HepG2 (cell line): Measurements from ENCODE around the gene TP53BP2. TPM values are rescaled to one million over a fixed set of nuclear protein-coding genes. Genes with fewer than 3 reads are reported as not detected.

Experiments used
- ATAC-seq: fragments of 200-7000 bp; cut with Tn5 transposase; 3 replicates; pipeline ENCODE4 v1.9.1; 2020; ENCODE audit warnings: mild to moderate bottlenecking, moderate library complexity
- BruUV-seq: library from RNA; stranded (reverse); fragments of 400-500 nt; replicated peaks from 2 replicates; lab custom pipeline; 2021; lab: Mats Ljungman, UMichigan
- CTCF ChIA-PET: fragments of 300-600 bp; formaldehyde crosslinking; extraction: SDS; loops from one replicate; lab custom pipeline; 2021; ENCODE audit warnings: low total read pairs, inconsistent platforms, low intra/inter-chr PET ratio; lab: Yijun Ruan, JAX
- POLR2A ChIA-PET: fragments of 350-600 bp; sonication (Branson Sonifier 250); formaldehyde crosslinking; loops from one replicate; lab custom pipeline; 2020; ENCODE audit warnings: antibody characterized with exemption, inconsistent platforms; lab: Yijun Ruan, JAX
- DNase-seq: peaks from one replicate; pipeline ENCODE4 v3.0.0-alpha.2; 2015; ENCODE audit warnings: low spot score
- FAIRE-seq: peaks from 3 replicates; lab custom pipeline; 2011; peaks lifted over from hg19 to GRCh38; lab: Jason Lieb, UNC
- H2AFZ ChIP-seq: one replicate; pipeline ENCODE4 v1.6.1; 2011; ENCODE audit warnings: low read length, inconsistent platforms
- H3K27ac ChIP-seq: fragments of 300-600 bp; 3 replicates; pipeline ENCODE4 v1.8.0; 2011; ENCODE audit warnings: mixed run types, mild to moderate bottlenecking, mixed read lengths, low read length, inconsistent platforms; ENCODE audit not compliant: insufficient read depth; ENCODE audit errors: extremely low read length
- H3K27me3 ChIP-seq, 2 experiments: fragments of 200-600 bp in 1 of 2; 2 replicates in 1 of 2; 3 replicates in 1 of 2; pipeline versions ENCODE4 v1.6.0 to v1.8.0; 2011; ENCODE audit warnings: low read length in 2 of 2, mild to moderate bottlenecking in 2 of 2, moderate library complexity in 2 of 2, inconsistent platforms in 1 of 2; ENCODE audit not compliant: insufficient read depth in 2 of 2, control insufficient read depth in 1 of 2
- H3K36me3 ChIP-seq, 2 experiments: fragments of 200-600 bp in 1 of 2; replicated peaks in 1 of 2; 2 replicates in 1 of 2; 3 replicates in 1 of 2; pipeline versions ENCODE4 v1.5.1 to v1.8.0; 2011; ENCODE audit warnings: low read length in 2 of 2, inconsistent platforms in 1 of 2; ENCODE audit not compliant: insufficient read depth in 2 of 2, control insufficient read depth in 1 of 2
- H3K4me1 ChIP-seq: 2 replicates; pipeline ENCODE4 v1.5.1; 2012; ENCODE audit warnings: low read length, inconsistent platforms; ENCODE audit not compliant: insufficient read depth
- H3K4me2 ChIP-seq: 2 replicates; pipeline ENCODE4 v1.6.0; 2011; ENCODE audit warnings: low read depth, low read length, inconsistent platforms
- H3K4me3 ChIP-seq, 3 experiments: fragments of 200-600 bp in 1 of 3; sonication (generic), shearing (Covaris generic) in 1 of 3; replicated peaks in 1 of 3; 2 replicates each; pipeline ENCODE4 v1.5.1; 2011 to 2016; ENCODE audit warnings: low read length in 3 of 3, inconsistent platforms in 2 of 3, low read depth in 2 of 3, mild to moderate bottlenecking in 2 of 3, control low read depth in 1 of 3, mixed read lengths in 1 of 3; ENCODE audit not compliant: insufficient read depth in 1 of 3
- H3K79me2 ChIP-seq: one replicate; pipeline ENCODE4 v1.6.1; 2011; ENCODE audit warnings: low read length, inconsistent platforms; ENCODE audit not compliant: insufficient read depth
- H3K9ac ChIP-seq: 2 replicates; pipeline ENCODE4 v1.6.0; 2011; ENCODE audit warnings: mild to moderate bottlenecking, low read depth, low read length, inconsistent platforms; ENCODE audit not compliant: insufficient read depth
- H3K9me3 ChIP-seq: 2 replicates; pipeline ENCODE4 v1.5.1; 2012; ENCODE audit warnings: mild to moderate bottlenecking, low read length
- H4K20me1 ChIP-seq: 2 replicates; pipeline ENCODE4 v1.6.0; 2011; ENCODE audit warnings: inconsistent platforms, mild to moderate bottlenecking, low read length, moderate library complexity; ENCODE audit not compliant: insufficient read depth
- GLI4 ChIP-seq: sonication (generic); formaldehyde crosslinking; IDR thresholded peaks from 2 replicates; pipeline ENCODE4 v1.5.1; 2020; ENCODE audit warnings: missing genetic modification reagents, mild to moderate bottlenecking, moderate library complexity, borderline replicate concordance
- HNRNPUL1 ChIP-seq: fragments of 200-400 bp; formaldehyde crosslinking; IDR thresholded peaks from 2 replicates; pipeline ENCODE4 v1.6.1; 2017; ENCODE audit warnings: low read depth, mild to moderate bottlenecking, low read length, moderate library complexity
- HOXA5 ChIP-seq: sonication (generic); formaldehyde crosslinking; IDR thresholded peaks from 2 replicates; pipeline ENCODE4 v1.4.0; 2020; ENCODE audit warnings: missing genetic modification reagents
- IKZF1 ChIP-seq: fragments of 450-650 bp; IDR thresholded peaks from 2 replicates; pipeline ENCODE4 v1.7.1; 2016
- NFYC ChIP-seq: IDR thresholded peaks from 2 replicates; pipeline ENCODE4 v1.6.1; 2016; ENCODE audit warnings: missing genetic modification reagents, missing compliant biosample characterization
- ZFP1 ChIP-seq: IDR thresholded peaks from 2 replicates; pipeline ENCODE4 v1.6.1; 2016
- ZNF446 ChIP-seq: sonication (generic); formaldehyde crosslinking; IDR thresholded peaks from 2 replicates; pipeline ENCODE4 v1.5.0; 2020; ENCODE audit warnings: mild to moderate bottlenecking, missing genetic modification reagents
- ZNF780A ChIP-seq: sonication (generic); formaldehyde crosslinking; IDR thresholded peaks from 2 replicates; pipeline ENCODE4 v1.8.0; 2022; ENCODE audit warnings: mild to moderate bottlenecking, missing genetic modification reagents, moderate library complexity
- WGBS: methylation state at CpG from one replicate; pipeline ENCODE4 v1.1.6; 2017; ENCODE audit warnings: low lambda C conversion rate; 5-methylcytosine and 5-hydroxymethylcytosine counted together
- in situ Hi-C: cut with HindIII; loops from 2 replicates; pipeline ENCODE4 v1.10.0; 2017; ENCODE audit warnings: low pct_unique_long_range_greater_than_20kb; ENCODE audit not compliant: extremely low pct_ligation_motif_present
- intact Hi-C: fragments of 100-400 bp; cut with micrococcal nuclease; formaldehyde crosslinking; loops from one replicate; pipeline ENCODE4 v1.10.0; 2022; ENCODE audit not compliant: unreplicated experiment
- polyA plus RNA-seq, 8 experiments: library from polyadenylated mRNA; depleted of rRNA in 3 of 8; stranded (reverse) in 7 of 8; unstranded in 1 of 8; fragments of >200 nt; fragmentation: Illumina TruSeq in 4 of 8; extraction: Trizol in 4 of 8; gene quantifications; 2 replicates each; pipeline versions ENCODE4 v1.2.1 to v1.2.3, GENCODE V29; 2011 to 2016; ENCODE audit warnings: low read depth in 4 of 8, missing spikeins in 1 of 8, mixed read lengths in 1 of 8; ENCODE audit not compliant: insufficient read depth in 1 of 8
- total RNA-seq, 5 experiments: library from RNA; depleted of rRNA; stranded (reverse); fragments of >200 nt; fragmentation: Illumina TruSeq; extraction: Trizol; gene quantifications; 2 replicates each; pipeline ENCODE4 v1.2.3, GENCODE V29; 2016; ENCODE audit warnings: low read depth in 1 of 5
- TF ChIP-seq, protein P1 (sequence below): sonication (generic); formaldehyde crosslinking; IDR thresholded peaks from 2 replicates; pipeline ENCODE4 v1.8.1; 2023; ENCODE audit warnings: mild to moderate bottlenecking, missing genetic modification reagents, borderline replicate concordance
- TF ChIP-seq, protein P2 (sequence below): IDR thresholded peaks from 2 replicates; pipeline ENCODE4 v1.6.1; 2012; ENCODE audit warnings: inconsistent platforms

TP53BP2 gene
- total and polyA plus RNA-seq, 2 of the 13 experiments (the other 11 are each of a cell fraction or from before 2014, with no cell fraction given): 10.0 to 14.0 TPM

DNA sequence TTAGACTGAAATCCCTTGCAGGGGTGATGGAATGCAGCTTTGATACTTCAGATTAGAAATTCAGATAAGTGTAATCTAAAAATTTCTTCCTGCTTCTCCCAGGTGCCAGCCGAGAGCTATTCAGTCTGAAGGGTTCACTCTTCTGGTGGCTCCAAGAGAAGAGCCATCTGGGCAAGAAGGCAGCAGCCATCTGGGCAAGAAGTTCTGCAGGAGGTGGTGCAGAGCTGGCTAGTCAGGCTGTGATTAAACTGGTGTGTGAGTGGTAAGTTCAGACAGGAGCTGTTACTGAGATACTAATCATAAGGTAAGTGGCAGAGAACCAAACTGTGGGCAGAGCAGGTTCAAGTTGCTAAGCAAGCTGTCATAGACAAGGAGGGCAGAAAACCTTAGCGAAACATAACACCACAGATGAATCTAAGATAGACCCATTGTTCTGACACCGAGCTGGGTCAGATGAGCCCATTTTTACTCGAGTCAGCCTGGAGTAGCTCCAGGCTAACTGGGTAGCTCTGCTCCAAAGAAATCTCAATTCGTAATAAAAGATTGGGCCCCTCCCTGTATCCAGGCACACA lies 14.4 kb upstream of the TP53BP2 start (continued):
- no peak for TF ChIP-seq ZFP1 (CRISPR knock-in tag)
- no peak for TF ChIP-seq NFYC (CRISPR knock-in tag)
- no peak for TF ChIP-seq HOXA5 (CRISPR knock-in tag)
- TF ChIP-seq, protein P1, sequence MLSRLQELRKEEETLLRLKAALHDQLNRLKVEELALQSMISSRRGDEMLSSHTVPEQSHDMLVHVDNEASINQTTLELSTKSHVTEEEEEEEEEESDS (CRISPR knock-in tag): no peak
- no peak for TF ChIP-seq GLI4 (CRISPR knock-in tag)
- no peak for TF ChIP-seq ZNF780A (CRISPR knock-in tag)
- no peak for TF ChIP-seq IKZF1

DNA sequence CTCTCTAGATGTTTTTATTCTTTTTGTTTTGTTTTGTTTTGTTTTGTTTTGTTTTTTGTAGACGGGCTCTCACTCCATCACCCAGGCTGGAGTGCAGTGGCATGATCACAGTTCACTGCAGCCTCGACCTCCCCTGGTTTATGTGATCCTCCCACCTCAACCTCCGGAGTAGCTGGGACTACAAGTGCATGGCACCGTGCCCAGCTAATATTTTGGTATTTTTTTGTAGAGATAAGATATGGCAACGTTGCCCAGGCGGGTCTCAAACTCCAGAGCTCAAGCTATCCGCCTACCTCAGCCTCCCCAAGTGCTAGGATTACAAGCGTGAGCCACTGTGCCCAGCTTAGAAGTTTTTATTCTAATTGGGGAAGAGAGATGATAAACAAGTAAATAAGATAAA lies 13.3 kb upstream of the TP53BP2 start:
- ATAC-seq (no peak), DNase-seq (no peak), FAIRE-seq (no peak)
- H4K20me1 ChIP-seq: no peaks in the 10 kb centered on the region
- no peak overlapping the region for H2AFZ ChIP-seq
- no peaks in the 10 kb centered on the region for H3K79me2 ChIP-seq
- no peaks in the 10 kb centered on the region for H3K9me3 ChIP-seq
- peaks cover 0 to 6% of the 10 kb centered on the region in 2 experiments; a peak in 1 of 5 replicates for H3K27me3 ChIP-seq
- H3K4me2 ChIP-seq: no peak overlapping the region
- no peaks in the 10 kb centered on the region for H3K4me1 ChIP-seq
- intact Hi-C loops (no loop called here), in situ Hi-C loops (no loop called here)
- no peak overlapping the region for H3K4me3 ChIP-seq
- ChIA-PET POLR2A (no interaction called here), CTCF (no interaction called here)
- BruUV-seq: no TSS peak
- TF ChIP-seq HNRNPUL1 (no peak), ZNF446 (CRISPR knock-in tag) (no peak)
- TF ChIP-seq, protein P2, sequence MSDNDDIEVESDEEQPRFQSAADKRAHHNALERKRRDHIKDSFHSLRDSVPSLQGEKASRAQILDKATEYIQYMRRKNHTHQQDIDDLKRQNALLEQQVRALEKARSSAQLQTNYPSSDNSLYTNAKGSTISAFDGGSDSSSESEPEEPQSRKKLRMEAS: no peak
- no peak overlapping the region for H3K9ac ChIP-seq
- no peak overlapping the region for H3K27ac ChIP-seq
- 18% methylated on average over 8 of the region's 8 CpGs for WGBS
- no peaks in the 10 kb centered on the region for H3K36me3 ChIP-seq
